CD4-positive, alpha-beta T cell treated with Interleukin-12 subunit alpha and Interleukin-12 subunit beta, for 1 hour (primary cell): ENCODE measurements around the gene CTDSPL2.
"Not testable (repeated sequence)": the region's sequence is repeated elsewhere in the genome, so short reads cannot be mapped to it uniquely, and the experiment has no call there.

Source experiments
- DNase-seq: peaks from one replicate; pipeline ENCODE4 v3.0.0-alpha.2; 2020

CTDSPL2 gene

GRCh38 chr15:44426975-44427755 lies at the start of gene CTDSPL2:
TSS of gene CTDSPL2 (plus strand) at chr15:44427629. CDS start at chr15:44459015, 31,386 bp downstream.
- peak; percentile 95 for DNase-seq

GRCh38 chr15:44381236-44381635 lies 46.2 kb upstream of the CTDSPL2 start:
- no peak for DNase-seq

GRCh38 chr15:44385344-44385942 lies 42.0 kb upstream of the CTDSPL2 start:
- DNase-seq, result no peak

GRCh38 chr15:44394062-44394461 lies 33.4 kb upstream of the CTDSPL2 start:
- no peak for DNase-seq

- DNase-seq, result no peak
Measured at GRCh38 chr15:44394562-44394961, 32.9 kb upstream of the CTDSPL2 start.

- no peak for DNase-seq
Measured at GRCh38 chr15:44397869-44398268, 29.6 kb upstream of the CTDSPL2 start.

GRCh38 chr15:44414001-44414400 lies 13.4 kb upstream of the CTDSPL2 start:
- DNase-seq, result no peak

- DNase-seq, result peak; percentile 36
Measured at GRCh38 chr15:44427756-44428724, 611 bp downstream of the CTDSPL2 start.

GRCh38 chr15:44435893-44436667 lies 8.7 kb downstream of the CTDSPL2 start:
- no peak for DNase-seq

GRCh38 chr15:44438402-44438801 lies 11.0 kb downstream of the CTDSPL2 start:
- no peak for DNase-seq

GRCh38 chr15:44441095-44441501 lies 13.7 kb downstream of the CTDSPL2 start:
- DNase-seq, result no peak

- no peak for DNase-seq
Measured at GRCh38 chr15:44443515-44443914, 16.1 kb downstream of the CTDSPL2 start.

- DNase-seq, result no peak
Measured at GRCh38 chr15:44447772-44448376, 20.4 kb downstream of the CTDSPL2 start.

- no peak for DNase-seq
Measured at GRCh38 chr15:44450172-44450571, 22.7 kb downstream of the CTDSPL2 start.

GRCh38 chr15:44453578-44454283 lies 26.3 kb downstream of the CTDSPL2 start:
- DNase-seq, result not testable (repeated sequence)

- DNase-seq, result no peak
Measured at GRCh38 chr15:44458429-44458828, 31.0 kb downstream of the CTDSPL2 start.

GRCh38 chr15:44468709-44469385 lies 41.4 kb downstream of the CTDSPL2 start:
- peak; percentile 15 for DNase-seq

GRCh38 chr15:44471885-44472455 lies 44.5 kb downstream of the CTDSPL2 start:
- DNase-seq, result no peak

- no peak for DNase-seq
Measured at GRCh38 chr15:44479343-44479742, 51.9 kb downstream of the CTDSPL2 start.

GRCh38 chr15:44482090-44482489 lies 54.7 kb downstream of the CTDSPL2 start:
- no peak for DNase-seq
